GM21447 (cell line): ENCODE measurements around the gene DYSF.
"Not testable (repeated sequence)": the region's sequence is repeated elsewhere in the genome, so short reads cannot be mapped to it uniquely, and the experiment has no call there.

ENCODE experiments used
- ATAC-seq: cut with Tn5 transposase; IDR thresholded peaks from one replicate; pipeline ENCODE4 v1.9.1; 2021; ENCODE audit not compliant: unreplicated experiment

DYSF gene

DNA sequence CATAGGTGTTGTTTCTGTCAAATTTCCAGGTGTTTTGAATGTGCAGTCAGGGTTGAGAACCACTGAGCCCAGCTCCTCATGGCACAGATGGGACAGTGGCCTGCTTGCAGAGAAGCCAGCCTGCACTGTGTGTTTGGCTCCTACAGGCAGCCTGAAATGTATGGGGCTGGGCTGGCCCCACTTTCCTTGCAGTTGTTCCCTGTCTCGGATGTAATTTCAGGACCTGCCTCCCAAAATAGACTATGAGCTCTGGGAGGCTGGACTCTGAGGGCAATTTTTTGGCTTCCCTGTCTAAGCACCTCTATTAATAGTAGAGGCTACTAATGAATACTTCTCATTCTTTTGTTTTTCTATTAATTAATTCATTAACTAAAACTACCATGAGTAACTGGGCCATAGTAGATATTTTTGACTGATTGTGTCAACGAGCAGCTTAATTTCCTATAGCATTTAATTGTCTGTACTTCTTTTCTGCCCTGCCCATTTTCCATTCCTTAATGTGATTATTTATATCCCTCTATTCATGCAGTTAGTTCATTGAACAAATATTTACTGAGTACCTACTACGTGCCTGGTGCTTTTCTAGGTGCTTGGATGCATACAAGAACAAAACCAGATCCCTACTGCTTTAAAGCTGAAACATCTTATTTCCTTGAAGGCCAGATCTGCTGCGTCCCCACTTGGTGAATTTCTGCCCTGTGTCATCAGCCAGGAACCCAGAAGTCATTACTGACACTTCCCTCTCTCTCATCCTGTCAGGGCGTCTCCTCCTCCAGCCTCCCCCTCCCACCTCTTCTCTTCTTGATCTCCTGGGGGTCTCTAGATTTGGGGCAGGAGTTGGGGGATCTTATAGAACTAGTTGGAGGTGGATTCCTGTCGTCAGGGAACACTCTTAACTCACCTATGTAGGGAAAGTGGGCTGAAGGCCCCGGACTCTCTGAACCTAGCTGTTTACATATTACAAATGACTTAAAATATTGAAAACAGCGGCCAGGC, 16.3 kb downstream of the DYSF start:
- no peak for ATAC-seq

DNA sequence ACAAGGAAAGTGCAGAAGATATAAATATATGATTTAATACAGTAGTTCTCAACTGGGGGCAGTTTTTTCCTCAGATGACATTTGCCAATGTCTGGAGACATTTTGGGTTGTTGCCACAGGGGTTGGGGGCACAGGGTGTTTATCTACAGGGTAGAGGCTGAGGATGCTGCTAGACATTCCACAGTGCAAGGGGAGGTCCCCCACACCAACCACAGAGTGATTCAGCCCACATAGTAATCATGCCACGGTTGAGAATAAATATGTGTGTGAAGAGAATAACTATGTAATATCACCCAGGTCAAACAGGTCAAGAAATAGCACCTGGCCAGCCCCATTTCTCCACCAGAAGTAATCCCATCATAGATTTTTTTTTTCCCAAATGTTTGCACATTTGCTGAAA, 17.9 kb downstream of the DYSF start:
- ATAC-seq, result no peak

DNA sequence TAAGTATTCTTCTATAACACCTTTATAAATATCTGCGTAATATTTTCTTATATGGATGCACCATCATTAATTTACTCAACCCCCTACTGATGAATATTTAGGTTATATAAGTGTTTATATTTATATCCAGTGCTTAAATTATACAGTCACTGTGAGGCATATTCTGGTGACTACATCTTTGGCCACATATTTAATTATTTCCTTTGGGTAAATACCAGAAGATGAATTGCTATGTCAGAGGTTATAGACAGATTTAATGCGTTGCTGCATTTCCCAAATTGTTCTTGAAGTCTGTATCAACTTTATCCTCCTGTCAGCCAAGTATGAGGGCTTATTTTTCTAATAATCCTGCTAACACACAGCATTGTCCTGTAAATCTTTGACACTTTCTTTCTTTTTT, 18.7 kb downstream of the DYSF start:
- no peak for ATAC-seq

DNA sequence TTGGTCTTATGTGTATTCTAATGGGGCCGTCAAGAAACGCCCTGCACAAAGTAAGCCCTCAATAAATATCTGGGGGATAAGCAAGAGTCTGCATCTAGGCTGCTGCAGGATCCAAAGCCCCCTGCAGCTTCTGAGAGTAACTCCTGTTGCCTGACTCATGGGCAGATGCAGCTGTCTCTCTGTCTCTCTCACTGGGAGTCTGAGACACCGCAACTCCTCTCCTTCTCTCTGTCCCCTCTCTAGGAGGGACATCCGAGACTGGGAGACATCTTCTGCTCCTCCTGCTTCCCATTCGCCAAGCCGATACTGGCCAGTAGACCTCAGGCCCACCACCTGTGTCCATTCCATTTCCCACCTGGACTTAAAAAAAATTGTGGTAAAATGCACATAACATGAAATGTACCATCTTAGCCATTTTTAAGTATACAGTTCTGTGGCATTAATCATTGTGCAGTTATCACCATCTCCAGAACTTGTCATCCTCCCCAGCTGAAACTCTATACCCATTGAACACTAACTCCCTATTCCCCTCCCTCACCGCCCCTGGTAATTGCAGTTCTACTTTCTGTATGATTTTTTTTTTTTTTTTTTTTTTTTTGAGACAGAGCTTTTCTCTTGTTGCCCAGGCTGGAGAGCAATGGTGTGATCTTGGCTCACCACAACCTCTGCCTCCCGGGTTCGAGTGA, 20.1 kb downstream of the DYSF start:
- ATAC-seq, result no peak

DNA sequence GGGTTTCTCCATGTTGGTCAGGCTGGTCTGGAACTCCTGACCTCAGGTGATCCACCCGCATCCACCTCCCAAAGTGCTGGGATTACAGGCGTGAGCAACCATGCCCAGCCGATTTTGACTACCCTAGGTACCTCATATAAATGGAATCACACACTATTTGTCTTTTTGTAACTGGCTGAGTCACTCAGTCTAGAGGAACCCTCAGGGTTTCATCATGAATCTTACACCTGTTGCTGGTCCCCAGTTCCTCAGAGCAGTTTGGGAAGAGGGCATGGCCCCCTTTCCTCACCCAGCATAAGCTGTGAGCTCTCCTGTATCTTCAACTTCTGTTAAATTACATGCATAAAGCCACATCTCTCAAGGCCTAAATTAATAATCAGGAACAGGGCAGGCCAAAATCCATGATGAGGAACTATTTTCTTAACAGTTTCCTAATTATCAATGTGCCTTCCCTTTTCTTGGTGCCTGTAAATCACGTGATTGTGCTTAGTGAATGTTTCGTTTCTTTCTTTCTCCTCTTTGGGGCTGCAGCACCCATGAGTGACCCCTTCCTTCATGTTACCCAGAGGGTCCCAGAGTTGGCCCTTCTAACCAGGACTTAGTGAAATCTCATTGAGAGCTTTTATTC, 20.9 kb downstream of the DYSF start:
- ATAC-seq, result no peak

DNA sequence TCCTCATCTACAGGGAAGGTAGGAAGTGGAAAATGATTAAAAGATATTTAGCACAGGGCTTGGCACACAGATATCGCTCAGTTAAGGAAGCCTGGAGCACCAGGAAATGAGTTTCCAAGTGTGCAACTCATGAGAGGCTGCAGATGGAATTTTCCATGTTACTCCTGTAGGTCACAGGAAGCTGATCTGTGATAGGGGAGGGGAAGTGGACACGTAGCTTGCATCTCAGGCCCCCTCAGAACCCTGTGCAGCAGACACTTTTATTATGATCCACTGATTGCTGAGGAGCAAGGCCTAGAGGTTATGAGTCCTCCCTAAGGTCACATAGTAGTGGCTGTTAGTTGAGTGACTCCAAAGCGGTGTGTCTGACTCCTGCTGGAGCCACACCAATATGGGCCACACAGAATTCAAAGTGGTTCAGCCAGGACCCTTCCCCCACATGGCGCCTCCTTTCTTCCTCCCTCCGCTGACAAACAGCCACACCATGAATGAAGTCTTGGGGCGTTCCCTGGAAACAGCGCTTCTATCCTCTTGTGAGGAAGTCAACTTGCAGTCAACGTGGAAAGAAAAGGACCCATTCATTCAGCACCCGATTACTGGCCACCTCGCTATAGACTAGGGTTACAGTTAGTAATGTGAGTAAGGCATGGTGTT, 21.5 kb downstream of the DYSF start:
- no peak for ATAC-seq

DNA sequence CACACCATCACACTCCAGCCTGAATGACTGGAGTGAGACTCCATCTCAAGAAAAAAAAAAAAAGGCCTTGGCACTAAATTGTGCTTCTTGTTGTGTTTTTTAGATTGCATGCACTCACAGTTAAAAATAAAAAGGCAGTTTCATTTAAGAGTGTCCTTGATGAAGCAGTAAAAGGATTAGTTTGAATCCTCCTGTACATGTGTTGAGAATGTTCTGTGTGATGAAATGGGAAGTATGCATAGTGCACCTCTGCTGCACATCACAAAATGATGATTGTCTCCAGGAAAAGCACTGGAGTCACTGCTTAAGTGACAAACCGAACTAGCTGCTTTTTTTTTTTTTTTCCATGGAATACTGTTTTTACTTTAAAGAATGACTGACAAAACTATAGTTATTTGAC, 23.1 kb downstream of the DYSF start:
- no peak for ATAC-seq

DNA sequence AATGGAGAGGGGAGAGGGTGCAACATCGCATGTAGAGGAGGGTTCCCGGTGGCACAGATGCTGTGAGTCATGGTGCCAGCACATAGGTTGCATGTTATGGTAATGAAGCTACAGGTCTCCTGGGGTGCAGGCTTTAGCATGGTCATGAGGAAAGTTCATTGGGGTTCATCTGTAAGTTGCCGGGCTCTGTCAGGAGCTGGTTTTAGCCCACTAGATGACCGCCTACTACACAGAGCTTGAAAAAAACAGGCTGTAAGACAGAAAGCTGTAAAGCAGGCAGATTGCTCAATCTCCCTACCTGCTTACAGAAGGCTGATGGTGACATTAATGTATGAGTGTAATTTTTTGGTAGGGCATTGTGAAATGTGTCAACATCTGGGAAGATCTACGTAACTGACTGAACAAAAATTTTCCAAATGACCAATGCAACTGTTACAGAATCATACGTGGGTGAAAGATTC, 23.9 kb downstream of the DYSF start:
- ATAC-seq, result no peak

DNA sequence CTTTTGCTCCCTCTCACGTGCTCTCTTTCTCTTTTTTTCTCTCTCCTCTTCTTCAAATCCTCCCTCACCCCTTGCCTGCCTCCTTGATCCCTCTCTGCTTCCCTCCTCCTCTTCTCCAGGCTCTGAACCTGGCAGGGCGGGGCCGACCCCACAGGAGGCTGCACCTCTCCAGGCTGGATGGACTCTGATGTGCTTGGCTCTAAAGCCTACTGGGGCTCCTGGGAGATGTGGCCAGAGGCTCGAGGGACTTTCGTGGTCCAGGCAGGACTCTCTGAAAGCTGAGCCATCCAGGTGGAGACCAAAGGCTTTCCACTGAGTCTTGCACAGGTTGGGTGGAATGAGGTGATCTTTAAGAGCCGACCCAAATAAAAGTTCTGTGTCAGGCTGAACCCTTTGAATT, 25.4 kb downstream of the DYSF start:
- ATAC-seq, result no peak

DNA sequence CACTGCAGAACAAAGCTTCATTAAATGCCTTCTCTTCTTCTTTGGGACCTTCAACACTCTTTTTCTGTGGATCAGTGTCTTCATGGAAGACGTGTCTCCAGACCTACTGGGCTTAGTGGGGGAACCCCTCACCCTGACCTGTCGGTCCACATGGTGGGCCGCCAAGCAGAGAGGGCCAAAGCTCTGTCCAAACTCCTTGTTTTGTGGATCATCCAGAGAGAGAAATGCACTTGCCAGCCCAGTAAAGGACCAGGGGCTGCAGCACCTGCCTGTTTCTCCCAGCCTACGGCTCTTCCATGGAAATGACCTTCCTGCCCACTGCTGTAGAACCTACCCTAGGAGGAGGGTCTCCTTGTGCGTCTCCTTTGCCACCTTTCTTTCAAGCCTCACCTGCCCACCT, 25.9 kb downstream of the DYSF start:
- ATAC-seq, result no peak

DNA sequence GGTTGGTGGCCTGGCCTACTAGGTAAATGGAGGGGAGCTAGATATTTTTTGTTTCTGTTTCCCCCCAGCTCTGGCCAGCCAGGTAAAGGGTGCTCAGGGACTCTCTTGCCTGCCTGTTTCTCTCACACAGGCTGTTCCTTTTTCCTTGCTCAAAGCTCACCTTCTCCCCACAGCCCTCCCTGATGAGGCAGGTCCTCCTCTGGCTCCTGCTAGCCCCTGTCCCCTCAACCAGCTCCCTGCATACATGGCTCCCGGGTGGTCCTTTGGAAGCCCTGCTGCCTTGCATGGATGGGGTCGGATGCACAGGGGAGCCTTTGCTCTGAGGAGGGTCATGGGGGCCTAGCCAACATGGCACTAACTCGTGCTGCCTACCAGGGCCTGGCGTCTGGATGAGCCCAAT, 27.8 kb downstream of the DYSF start:
- no peak for ATAC-seq

DNA sequence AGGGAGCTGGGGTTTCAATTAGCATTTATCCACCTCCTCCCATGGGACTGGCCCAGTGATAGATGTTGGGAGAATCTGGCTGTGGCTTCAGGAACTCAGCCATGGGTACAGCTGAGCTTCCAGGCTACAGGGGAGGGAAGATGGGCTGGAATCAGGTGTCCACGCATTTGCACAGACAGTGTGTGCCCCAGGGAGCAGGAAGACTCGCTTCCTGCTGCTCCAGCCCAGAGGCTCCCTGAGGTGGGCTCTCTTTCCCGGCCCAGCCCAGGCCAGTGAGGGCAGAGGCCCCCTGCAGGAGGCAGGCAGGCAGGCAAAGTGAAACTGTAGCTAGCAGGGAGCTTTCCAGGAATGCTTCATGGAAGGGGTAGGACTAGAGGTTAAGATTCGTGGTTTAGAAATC, 28.7 kb downstream of the DYSF start:
- ATAC-seq, result no peak

DNA sequence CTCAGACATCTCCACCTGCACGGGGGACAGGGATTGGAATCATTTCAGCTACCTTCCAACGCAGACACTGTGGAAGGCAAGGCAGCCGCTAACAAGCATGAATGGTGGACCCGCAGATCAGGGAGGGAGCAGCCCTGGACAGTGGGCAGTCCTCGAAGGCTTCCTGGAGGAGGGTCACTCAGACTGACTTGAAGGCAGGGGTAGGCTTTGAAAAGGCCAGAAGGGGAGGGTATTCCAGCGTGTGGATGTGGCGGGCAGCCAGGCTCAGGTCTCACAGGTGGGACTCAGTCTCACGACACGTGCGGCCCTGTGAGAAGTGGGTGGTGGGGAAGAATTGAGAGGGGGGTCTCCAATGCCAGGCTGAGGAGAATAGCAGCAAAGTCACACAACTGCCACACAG, 29.9 kb downstream of the DYSF start:
- no peak for ATAC-seq

DNA sequence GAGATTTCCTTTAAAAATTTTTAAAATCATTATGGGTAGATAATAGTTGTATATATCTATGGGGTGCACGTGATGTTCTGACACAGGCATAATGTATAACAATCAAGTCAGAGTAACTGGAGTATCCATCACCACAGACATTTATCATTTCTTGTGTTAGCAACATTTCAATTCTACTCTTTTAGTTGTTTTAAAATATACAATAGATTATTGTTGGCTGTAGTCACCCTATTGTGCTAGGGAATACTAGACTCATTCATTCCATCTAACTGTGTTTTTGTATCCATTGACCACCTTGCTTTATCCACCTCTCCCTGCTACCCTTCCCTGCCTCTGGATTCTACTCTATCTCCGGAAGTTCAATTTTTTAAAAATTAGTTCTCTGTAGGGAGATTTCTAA, 31.0 kb downstream of the DYSF start:
- ATAC-seq, result no peak

DNA sequence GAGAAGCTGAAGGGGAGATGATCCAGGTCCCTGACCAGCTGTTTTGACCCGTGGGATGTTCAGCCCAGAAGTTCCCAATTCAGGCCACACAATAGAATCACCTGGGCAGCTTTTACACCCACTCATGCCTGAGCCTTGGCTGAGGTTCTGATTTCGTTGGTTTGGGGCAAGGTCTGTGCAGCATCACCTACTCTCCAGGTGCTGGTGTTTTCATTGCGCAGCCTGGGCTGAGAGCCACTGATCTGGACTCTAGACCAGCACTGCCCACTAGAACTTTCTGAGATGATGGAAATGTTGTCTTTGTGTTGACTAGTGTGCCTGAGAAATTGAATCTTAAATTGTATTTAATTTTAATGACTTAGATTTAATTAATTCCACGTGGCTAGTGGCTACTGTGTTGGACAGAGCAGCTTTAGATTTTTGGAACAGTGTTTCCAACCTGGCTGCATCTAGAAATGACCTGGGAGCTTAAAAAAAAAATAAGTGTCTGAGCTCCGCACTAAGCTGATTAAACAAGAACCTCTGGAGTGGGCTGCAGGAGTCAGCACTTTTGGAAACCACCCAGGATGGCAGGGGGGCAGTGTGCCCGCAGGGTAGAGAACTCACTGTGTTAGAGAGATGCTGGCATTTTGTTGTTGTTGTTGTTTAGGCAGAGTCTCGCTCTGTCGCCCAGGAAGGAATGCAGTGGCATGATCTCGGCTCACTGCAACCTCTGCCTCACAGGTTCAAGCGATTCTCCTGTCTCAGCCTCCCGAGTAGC, 33.7 kb downstream of the DYSF start:
- ATAC-seq, result no peak

DNA sequence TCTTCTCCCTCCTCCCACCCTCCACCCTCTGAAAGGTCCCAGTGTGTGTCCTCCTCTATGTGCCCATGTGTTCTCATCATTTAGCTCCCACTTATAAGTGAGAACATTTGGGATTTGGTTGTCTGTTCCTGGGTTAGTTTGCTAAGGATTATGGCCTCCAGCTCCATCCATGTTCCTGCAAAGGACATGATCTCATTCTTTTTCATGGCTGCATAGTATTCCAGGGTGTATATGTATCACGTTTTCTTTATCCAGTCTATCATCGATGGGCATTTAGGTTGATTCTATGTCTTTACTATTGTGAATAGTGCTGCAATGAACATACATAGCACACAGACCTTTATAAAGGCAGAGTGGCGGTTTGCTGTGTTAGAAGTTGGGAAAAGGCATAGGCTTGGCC, 38.2 kb downstream of the DYSF start:
- ATAC-seq, result not testable (repeated sequence)

DNA sequence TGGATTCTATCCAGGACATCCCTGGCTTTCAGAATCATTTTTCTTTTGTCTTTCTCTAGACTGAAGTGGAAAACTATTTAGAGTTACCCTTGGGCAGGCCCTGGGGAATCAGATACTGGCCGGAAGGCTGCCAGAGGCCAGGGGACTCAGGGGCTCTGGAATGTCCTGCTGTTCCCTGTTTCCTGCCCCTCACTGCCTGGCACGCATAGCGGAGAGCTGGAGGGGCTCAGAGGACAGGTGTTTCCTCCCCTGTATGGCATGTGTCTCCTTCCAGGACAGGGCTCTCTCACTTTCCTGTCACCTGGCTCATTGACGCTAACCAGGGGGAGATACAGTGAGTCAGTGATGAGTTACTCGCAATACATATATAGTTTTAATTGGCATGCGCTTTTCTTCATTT, 38.8 kb downstream of the DYSF start:
- no peak for ATAC-seq

DNA sequence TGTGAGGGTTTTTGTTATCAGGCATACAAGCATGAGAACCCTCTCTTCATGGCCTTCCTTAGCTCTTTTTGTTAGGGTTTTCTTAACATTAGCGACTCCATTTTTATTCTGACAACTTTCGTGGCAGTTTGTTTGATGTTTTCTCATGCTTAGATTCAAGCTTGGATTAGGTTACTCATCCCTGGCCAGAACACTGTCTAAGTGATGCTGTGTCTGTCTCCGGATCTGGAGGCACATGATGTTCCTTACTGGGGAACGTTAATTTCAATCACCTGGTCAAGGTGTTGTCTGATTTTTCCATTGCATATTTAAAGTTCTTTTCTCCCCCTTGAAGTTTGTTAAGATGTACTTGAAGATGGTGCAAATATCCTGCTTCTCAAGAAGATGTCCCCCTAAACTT, 40.7 kb downstream of the DYSF start:
- ATAC-seq, result no peak

DNA sequence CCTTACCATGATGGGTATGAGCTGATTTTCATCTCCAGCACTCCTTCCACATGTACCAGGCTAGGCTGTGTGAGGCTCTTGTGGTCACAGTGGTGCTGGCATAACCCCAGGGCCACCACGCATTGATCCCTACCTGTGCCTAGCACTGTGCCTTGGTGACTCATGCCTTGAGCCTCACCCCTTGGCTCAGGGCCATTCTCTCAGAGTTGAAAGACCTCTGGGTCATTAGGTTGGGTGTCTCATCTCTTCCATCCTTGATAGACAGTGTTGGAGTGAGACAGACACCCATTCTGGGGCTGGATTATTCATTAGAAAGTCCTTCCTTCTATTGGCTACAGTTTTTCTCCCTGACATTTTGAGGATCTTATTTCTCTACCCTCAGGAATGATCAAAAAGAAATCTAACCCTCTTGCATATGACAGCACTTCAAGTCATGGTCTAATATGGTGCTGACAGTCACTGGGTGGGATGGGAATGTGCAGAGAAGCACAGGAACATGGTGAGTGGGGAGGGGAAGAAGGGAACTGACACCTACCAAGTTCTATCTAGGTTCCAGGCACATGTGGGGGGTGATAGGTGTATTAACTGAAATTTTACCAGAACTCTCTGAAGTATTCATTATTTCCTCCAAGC, 41.3 kb downstream of the DYSF start:
- ATAC-seq, result no peak

DNA sequence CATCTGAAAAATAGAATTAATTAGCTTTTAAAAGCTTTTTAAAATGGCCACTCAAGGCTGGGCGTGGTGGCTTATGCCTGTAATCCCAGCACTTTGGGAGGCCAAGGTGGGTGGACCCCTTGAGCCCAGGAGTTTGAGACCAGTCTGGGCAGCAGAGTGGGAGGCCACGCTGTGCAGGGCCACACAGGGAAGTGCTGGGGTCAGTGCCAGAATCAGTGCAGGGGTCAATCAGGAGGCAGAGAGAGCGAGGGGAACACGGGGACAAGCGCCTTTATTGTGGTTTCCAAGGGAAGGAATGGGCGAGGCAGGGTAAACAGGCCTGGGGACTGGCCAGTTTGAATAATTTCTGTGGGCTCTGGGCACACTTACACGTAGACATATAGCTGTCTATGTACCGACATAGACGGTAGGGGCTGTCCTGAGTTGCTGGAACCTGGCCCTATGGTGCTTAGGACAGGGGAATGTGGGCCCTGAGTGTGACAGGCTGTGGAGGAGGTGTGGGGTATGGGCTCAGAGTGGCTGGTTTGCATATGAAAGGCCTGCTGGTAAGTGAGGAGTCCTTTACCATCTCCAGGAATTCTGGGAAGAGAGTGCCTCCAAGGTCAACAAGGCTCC, 42.9 kb downstream of the DYSF start:
- no peak for ATAC-seq
